Measurements from ENCODE around the gene CDH4. TPM values are rescaled to one million over a fixed set of nuclear protein-coding genes. Genes with fewer than 3 reads are reported as not detected.

CDH4 gene
- total and polyA plus RNA-seq, 2 of the 8 experiments (the other 6 are each of a cell fraction or from before 2014, with no cell fraction given), result 4.3 to 7.9 TPM

- Histone ChIP-seq H2BK20ac (ENCODE audit: low read length) (no peak overlapping the region), H2BK5ac (ENCODE audit: low read depth, low read length) (no peak overlapping the region), H2BK12ac (ENCODE audit: low read depth, low read length) (no peak overlapping the region), H3K9ac (replicated peaks in 1 of 4; ENCODE audit: extremely low read depth in 1 of 4, low read depth in 3 of 4, low read length in 3 of 4) (no peak overlapping the region), H3K4ac (replicated peaks; ENCODE audit: insufficient read length, low read depth, low read length) (no peak overlapping the region), H4K8ac (ENCODE audit: extremely low read depth, insufficient read depth, low read length) (no peak overlapping the region; the same call in none of the 2 replicates), H3K18ac (ENCODE audit: extremely low read depth, low read length) (no peak overlapping the region), H4K5ac (ENCODE audit: insufficient read length, low read depth, low read length) (no peak overlapping the region), H3K23me2 (ENCODE audit: low read depth, low read length) (peaks cover 9% of the 10 kb centered on the region; the same call in 1 of the 2 replicates), H3K27ac (ENCODE audit: low read depth, low read length) (no peak overlapping the region), H2BK120ac (replicated peaks; ENCODE audit: low read depth, low read length) (no peak overlapping the region), H2AK5ac (ENCODE audit: low read depth, low read length) (no peak overlapping the region), H4K91ac (replicated peaks; ENCODE audit: insufficient read length, low read length) (no peak overlapping the region), H3K14ac (ENCODE audit: insufficient read length) (no peak overlapping the region), H3K79me1 (ENCODE audit: low read depth, low read length) (no peaks in the 10 kb centered on the region), H3K56ac (replicated peaks; ENCODE audit: insufficient read length, low read depth, low read length) (no peak overlapping the region), H3K9me3 (ENCODE audit: insufficient read depth in 2 of 2, low read depth in 1 of 2, low read length in 1 of 2) (no peaks in the 10 kb centered on the region), H3K23ac (ENCODE audit: insufficient read length) (no peak overlapping the region), H3K4me2 (ENCODE audit: insufficient read depth in 1 of 2, low read depth in 2 of 2, low read length in 2 of 2) (no peak overlapping the region), H3K4me3 (ENCODE audit: extremely low read depth in 1 of 4, insufficient read depth in 2 of 4, low read depth in 3 of 4, low read length in 4 of 4) (no peak overlapping the region), H3K36me3 (ENCODE audit: control insufficient read depth in 2 of 4, insufficient read depth in 4 of 4, low read length in 3 of 4) (no peaks in the 10 kb centered on the region), H3K27me3 (replicated peaks in 1 of 4; ENCODE audit: control insufficient read depth in 3 of 4, extremely low read depth in 1 of 4, insufficient read depth in 3 of 4, low read length in 3 of 4) (peaks cover 0 to 11% (median 1%) of the 10 kb centered on the region in 4 experiments; a peak in 3 of 7 replicates), H3K4me1 (replicated peaks in 1 of 4; ENCODE audit: control insufficient read depth in 3 of 4, insufficient read depth in 4 of 4, low read length in 3 of 4) (no peaks in the 10 kb centered on the region), H2AFZ (ENCODE audit: low read length) (no peak overlapping the region), H4K20me1 (replicated peaks in 1 of 2; ENCODE audit: control insufficient read depth in 1 of 2, insufficient read depth in 2 of 2, low read length in 2 of 2) (peaks cover under 1 to 13% of the 10 kb centered on the region in 2 experiments), H3K79me2 (ENCODE audit: control insufficient read depth in 1 of 2, insufficient read depth in 2 of 2, low read length in 2 of 2) (no peaks in the 10 kb centered on the region), H2BK15ac (ENCODE audit: low read length) (no peak overlapping the region)
- DNase-seq (ENCODE audit: low read depth in 1 of 2, low spot score in 2 of 2) (no peak), FAIRE-seq (no peak)
- POLR2A ChIA-PET (ENCODE audit: partially characterized antibody), result interaction anchor here (1.1 kb wide), 1 partner anchor 12 kb away, joined by 3 read pairs; no protein-coding TSS in a partner anchor
- CTCF ChIA-PET (ENCODE audit: partially characterized antibody), result interaction anchor here (1.0 to 1.6 kb wide), 3 partner anchors 11 to 12 kb away, joined by 3 to 4 read pairs (median 4); no protein-coding TSS in a partner anchor
- 86% methylated on average over 19 of the region's 20 CpGs; no CpG with 5 or more reads in 1 of the 2 experiments for WGBS, 2 experiments (ENCODE audit: extremely low coverage in 1 of 2, insufficient coverage in 1 of 2, insufficient read length in 1 of 2, insufficient replicate concordance in 2 of 2, low coverage in 1 of 2, low lambda C conversion rate in 2 of 2, missing lambda C conversion rate in 1 of 2)
- no peak for TF ChIP-seq EGR1 (IDR thresholded peaks at IDR 0.05; ENCODE audit: borderline replicate concordance, low read depth, low read length)
- TF ChIP-seq SIN3A (conservative IDR thresholded peaks at IDR 0.05 in 1 of 2, IDR thresholded peaks at IDR 0.05 in 1 of 2; ENCODE audit: low read depth in 1 of 2, low read length in 2 of 2), result no peak
- no peak for TF ChIP-seq JUND (IDR thresholded peaks at IDR 0.05; ENCODE audit: low read length)
- TF ChIP-seq RBBP5 (IDR thresholded peaks at IDR 0.05; ENCODE audit: borderline replicate concordance, low read depth, low read length), result no peak
- no peak for TF ChIP-seq HDAC6 (IDR thresholded peaks at IDR 0.05; ENCODE audit: low read depth, low read length)
- TF ChIP-seq KDM5A (IDR thresholded peaks at IDR 0.05; ENCODE audit: low read length), result no peak
- no peak for TF ChIP-seq E2F6 (IDR thresholded peaks at IDR 0.05)
- no peak for TF ChIP-seq KDM1A (IDR thresholded peaks at IDR 0.05; ENCODE audit: borderline replicate concordance, low read length)
Observed at GRCh38 chr20:61668771-61669503, 416.9 kb downstream of the CDH4 start.

Data from H1 (cell line).